Neural progenitor cell (in vitro differentiated cells): ENCODE measurements around the gene RUFY4. TPM values are rescaled to one million over a fixed set of nuclear protein-coding genes. Genes with fewer than 3 reads are reported as not detected.
A peak's percentile ranks its signal among the peaks of the same experiment; 100 is the strongest.

Experiments used
- DNase-seq: peaks from one replicate; pipeline ENCODE4 v3.0.0-alpha.2; 2016; ENCODE audit warnings: low spot score
- H2AFZ ChIP-seq: fragments of 200-600 bp; sonication (generic); replicated peaks from 2 replicates; pipeline ENCODE4 v1.6.1; 2016; ENCODE audit warnings: antibody characterized with exemption
- H3F3A ChIP-seq: fragments of 200-600 bp; sonication (generic); 2 replicates; pipeline ENCODE4 v1.6.1; 2016; ENCODE audit warnings: antibody characterized with exemption, low read depth
- H3K27ac ChIP-seq: fragments of 200-600 bp; sonication (generic); 2 replicates; pipeline ENCODE4 v1.5.1; 2016; ENCODE audit warnings: mild to moderate bottlenecking
- H3K27me3 ChIP-seq: fragments of 200-600 bp; sonication (generic); 2 replicates; pipeline ENCODE4 v1.6.1; 2016; ENCODE audit warnings: mild to moderate bottlenecking, moderate library complexity
- H3K36me3 ChIP-seq: fragments of 200-600 bp; sonication (generic); 2 replicates; pipeline ENCODE4 v1.5.1; 2016
- H3K4me1 ChIP-seq: fragments of 200-600 bp; sonication (generic); 2 replicates; pipeline ENCODE4 v1.6.1; 2016; ENCODE audit warnings: mixed run types
- H3K4me2 ChIP-seq: fragments of 200-600 bp; sonication (generic); 2 replicates; pipeline ENCODE4 v1.6.1; 2016
- H3K4me3 ChIP-seq: fragments of 200-600 bp; sonication (generic); 2 replicates; pipeline ENCODE4 v1.5.1; 2016
- H3K79me2 ChIP-seq: fragments of 200-600 bp; sonication (generic); 2 replicates; pipeline ENCODE4 v1.6.1; 2016; ENCODE audit warnings: low read depth
- H3K9ac ChIP-seq: fragments of 200-600 bp; sonication (generic); 2 replicates; pipeline ENCODE4 v1.6.1; 2016
- H3K9me3 ChIP-seq: fragments of 200-600 bp; sonication (generic); 2 replicates; pipeline ENCODE4 v1.5.1; 2016; ENCODE audit warnings: low read depth
- H4K20me1 ChIP-seq: fragments of 200-600 bp; sonication (generic); 2 replicates; pipeline ENCODE4 v1.6.1; 2016; ENCODE audit warnings: low read depth
- H3K27ac Mint-ChIP-seq: 3 replicates; pipeline ENCODE4 v1.8.0; 2021; ENCODE audit warnings: mixed read lengths
- H3K27me3 Mint-ChIP-seq: 2 replicates; pipeline ENCODE4 v1.8.0; 2022; ENCODE audit warnings: low read depth, mild to moderate bottlenecking, inconsistent platforms, moderate library complexity, mixed read lengths; ENCODE audit not compliant: insufficient read depth
- H3K36me3 Mint-ChIP-seq: 3 replicates; pipeline ENCODE4 v1.8.0; 2021; ENCODE audit warnings: mixed read lengths
- H3K4me1 Mint-ChIP-seq: 3 replicates; pipeline ENCODE4 v1.8.0; 2021; ENCODE audit warnings: mixed read lengths
- H3K4me3 Mint-ChIP-seq: 3 replicates; pipeline ENCODE4 v1.8.0; 2021; ENCODE audit warnings: mild to moderate bottlenecking, moderate library complexity, mixed read lengths
- H3K9me3 Mint-ChIP-seq: 3 replicates; pipeline ENCODE4 v1.8.0; 2020; ENCODE audit warnings: mixed read lengths
- CTCF ChIP-seq: fragments of 200-600 bp; sonication (generic); IDR thresholded peaks from 2 replicates; pipeline ENCODE4 v1.5.1; 2017; ENCODE audit warnings: antibody characterized with exemption, mild to moderate bottlenecking
- EZH2 ChIP-seq: fragments of 200-600 bp; sonication (generic); IDR thresholded peaks from 2 replicates; pipeline ENCODE4 v1.6.1; 2017; ENCODE audit warnings: antibody characterized with exemption, mild to moderate bottlenecking, moderate library complexity
- EZH2phosphoT487 ChIP-seq: fragments of 200-600 bp; sonication (generic); IDR thresholded peaks from 2 replicates; pipeline ENCODE4 v1.6.1; 2017; ENCODE audit warnings: antibody characterized with exemption
- total RNA-seq: library from RNA; depleted of rRNA; stranded (reverse); fragments of >200 nt; gene quantifications from 2 replicates; pipeline ENCODE4 v1.2.3, GENCODE V29; 2015; ENCODE audit warnings: low replicate concordance

RUFY4 gene
- total RNA-seq, 1 donor from 2014 or later, result not detected

- peaks cover 25% of the 10 kb centered on the region for H3K4me1 ChIP-seq
- peak overlapping the region; percentile 22 for H3K4me2 ChIP-seq
- H3K36me3 Mint-ChIP-seq, result no peaks in the 10 kb centered on the region
- H2AFZ ChIP-seq, result peak overlapping the region; percentile 93
- H3K4me3 ChIP-seq, result no peak overlapping the region
- no peaks in the 10 kb centered on the region for H3K79me2 ChIP-seq
- no peaks in the 10 kb centered on the region for H4K20me1 ChIP-seq
- H3F3A ChIP-seq, result peaks cover 10% of the 10 kb centered on the region
- no peak overlapping the region for H3K27ac ChIP-seq
- no peaks in the 10 kb centered on the region for H3K36me3 ChIP-seq
- no peak overlapping the region for H3K27ac Mint-ChIP-seq
- H3K9ac ChIP-seq, result no peak overlapping the region
- no peaks in the 10 kb centered on the region for H3K9me3 Mint-ChIP-seq
- H3K27me3 Mint-ChIP-seq, result peaks cover 9% of the 10 kb centered on the region
- no peaks in the 10 kb centered on the region for H3K9me3 ChIP-seq
- H3K4me3 Mint-ChIP-seq, result no peak overlapping the region
- DNase-seq, result no peak
- peaks cover 62% of the 10 kb centered on the region for H3K4me1 Mint-ChIP-seq
- TF ChIP-seq EZH2 (no peak), EZH2phosphoT487 (no peak)
- no peaks in the 10 kb centered on the region for H3K27me3 ChIP-seq
Measured at GRCh38 chr2:218022851-218023530, 46.1 kb upstream of the RUFY4 start.

- Histone ChIP-seq H3K27ac (no peak overlapping the region), H3K4me2 (no peak overlapping the region), H3F3A (peaks cover 10% of the 10 kb centered on the region), H3K9ac (no peak overlapping the region), H3K4me1 (peaks cover 25% of the 10 kb centered on the region), H4K20me1 (no peaks in the 10 kb centered on the region), H3K9me3 (no peaks in the 10 kb centered on the region), H3K4me3 (no peak overlapping the region), H3K79me2 (no peaks in the 10 kb centered on the region), H3K36me3 (no peaks in the 10 kb centered on the region), H2AFZ (no peak overlapping the region), H3K27me3 (no peaks in the 10 kb centered on the region)
- no peak for TF ChIP-seq CTCF
- no peak for TF ChIP-seq EZH2
- no peak for TF ChIP-seq EZH2phosphoT487
- H3K36me3 Mint-ChIP-seq, result no peaks in the 10 kb centered on the region
- H3K4me1 Mint-ChIP-seq, result peaks cover 56% of the 10 kb centered on the region
- DNase-seq, result no peak
- no peaks in the 10 kb centered on the region for H3K9me3 Mint-ChIP-seq
- H3K4me3 Mint-ChIP-seq, result no peak overlapping the region
- peak overlapping the region; percentile 50 for H3K27ac Mint-ChIP-seq
- peaks cover 9% of the 10 kb centered on the region for H3K27me3 Mint-ChIP-seq
Measured at GRCh38 chr2:218023636-218024035, 45.4 kb upstream of the RUFY4 start.

GRCh38 chr2:218024336-218024735 is 44.7 kb upstream of the RUFY4 start:
- H3K4me1 Mint-ChIP-seq, result peaks cover 51% of the 10 kb centered on the region
- H3K27ac ChIP-seq, result no peak overlapping the region
- H3K4me1 ChIP-seq, result peaks cover 25% of the 10 kb centered on the region
- no peaks in the 10 kb centered on the region for H3K9me3 Mint-ChIP-seq
- H3K4me3 Mint-ChIP-seq, result no peak overlapping the region
- TF ChIP-seq CTCF, result no peak
- no peak for TF ChIP-seq EZH2
- no peak for TF ChIP-seq EZH2phosphoT487
- H3K36me3 ChIP-seq, result no peaks in the 10 kb centered on the region
- H3K9me3 ChIP-seq, result no peaks in the 10 kb centered on the region
- H3K4me2 ChIP-seq, result no peak overlapping the region
- H3K27me3 Mint-ChIP-seq, result peaks cover 5% of the 10 kb centered on the region
- H3K36me3 Mint-ChIP-seq, result no peaks in the 10 kb centered on the region
- no peak overlapping the region for H2AFZ ChIP-seq
- H3K27ac Mint-ChIP-seq, result no peak overlapping the region
- no peaks in the 10 kb centered on the region for H3K27me3 ChIP-seq
- DNase-seq, result no peak
- H3F3A ChIP-seq, result peaks cover 10% of the 10 kb centered on the region
- no peak overlapping the region for H3K9ac ChIP-seq
- H3K79me2 ChIP-seq, result no peaks in the 10 kb centered on the region
- no peaks in the 10 kb centered on the region for H4K20me1 ChIP-seq
- no peak overlapping the region for H3K4me3 ChIP-seq

GRCh38 chr2:218024871-218025270 is 44.2 kb upstream of the RUFY4 start:
- peaks cover 5% of the 10 kb centered on the region for H3K27me3 Mint-ChIP-seq
- peaks cover 10% of the 10 kb centered on the region for H3F3A ChIP-seq
- H3K4me2 ChIP-seq, result no peak overlapping the region
- H3K9me3 ChIP-seq, result no peaks in the 10 kb centered on the region
- DNase-seq, result no peak
- H3K4me1 Mint-ChIP-seq, result peaks cover 45% of the 10 kb centered on the region
- H3K27ac Mint-ChIP-seq, result no peak overlapping the region
- H3K4me3 Mint-ChIP-seq, result no peak overlapping the region
- H3K27ac ChIP-seq, result no peak overlapping the region
- no peak overlapping the region for H2AFZ ChIP-seq
- peaks cover 25% of the 10 kb centered on the region for H3K4me1 ChIP-seq
- no peaks in the 10 kb centered on the region for H3K36me3 Mint-ChIP-seq
- no peak overlapping the region for H3K4me3 ChIP-seq
- TF ChIP-seq EZH2phosphoT487 (no peak), CTCF (no peak), EZH2 (no peak)
- H3K9ac ChIP-seq, result no peak overlapping the region
- no peaks in the 10 kb centered on the region for H3K9me3 Mint-ChIP-seq
- no peaks in the 10 kb centered on the region for H3K27me3 ChIP-seq
- H3K36me3 ChIP-seq, result no peaks in the 10 kb centered on the region
- no peaks in the 10 kb centered on the region for H3K79me2 ChIP-seq
- H4K20me1 ChIP-seq, result no peaks in the 10 kb centered on the region
